ENCODE measurements around the gene PTTG1IP.

PTTG1IP gene

DNA sequence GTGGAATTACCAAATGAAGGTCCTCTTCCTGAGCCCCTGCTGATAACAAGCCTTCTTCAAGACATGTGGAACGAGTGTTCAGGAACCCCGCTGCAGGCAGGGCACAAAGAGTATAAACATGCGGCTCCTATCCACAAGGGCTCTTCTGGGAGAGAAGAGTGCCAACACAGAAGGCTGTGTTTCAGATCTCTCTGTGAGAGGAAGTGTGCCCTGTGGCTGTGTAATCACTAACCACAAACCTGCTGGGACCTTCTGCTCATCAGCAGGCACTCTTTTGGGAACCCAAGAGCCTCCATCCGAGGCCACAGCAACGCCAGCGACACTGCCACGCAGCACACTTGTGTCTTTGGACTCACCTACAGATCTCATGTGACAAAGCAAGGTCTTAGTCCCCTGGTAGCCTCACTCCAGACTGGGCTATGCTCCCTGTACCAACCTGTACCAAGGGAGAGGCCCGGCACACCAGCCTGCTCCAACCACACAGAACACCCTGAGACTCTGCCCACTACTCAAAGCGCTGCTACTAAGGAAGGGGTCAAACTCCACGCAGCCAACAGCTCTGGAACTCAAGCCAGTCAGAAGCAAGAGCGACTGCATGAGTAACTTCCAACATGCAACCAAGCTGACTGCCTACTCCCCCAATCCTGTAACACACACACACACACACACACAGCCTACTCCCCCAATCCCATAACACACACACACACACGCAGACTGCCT lies 7.8 kb downstream of the PTTG1IP start:
- DNase-seq (ENCODE audit: low read depth, low spot score): no peak

DNA sequence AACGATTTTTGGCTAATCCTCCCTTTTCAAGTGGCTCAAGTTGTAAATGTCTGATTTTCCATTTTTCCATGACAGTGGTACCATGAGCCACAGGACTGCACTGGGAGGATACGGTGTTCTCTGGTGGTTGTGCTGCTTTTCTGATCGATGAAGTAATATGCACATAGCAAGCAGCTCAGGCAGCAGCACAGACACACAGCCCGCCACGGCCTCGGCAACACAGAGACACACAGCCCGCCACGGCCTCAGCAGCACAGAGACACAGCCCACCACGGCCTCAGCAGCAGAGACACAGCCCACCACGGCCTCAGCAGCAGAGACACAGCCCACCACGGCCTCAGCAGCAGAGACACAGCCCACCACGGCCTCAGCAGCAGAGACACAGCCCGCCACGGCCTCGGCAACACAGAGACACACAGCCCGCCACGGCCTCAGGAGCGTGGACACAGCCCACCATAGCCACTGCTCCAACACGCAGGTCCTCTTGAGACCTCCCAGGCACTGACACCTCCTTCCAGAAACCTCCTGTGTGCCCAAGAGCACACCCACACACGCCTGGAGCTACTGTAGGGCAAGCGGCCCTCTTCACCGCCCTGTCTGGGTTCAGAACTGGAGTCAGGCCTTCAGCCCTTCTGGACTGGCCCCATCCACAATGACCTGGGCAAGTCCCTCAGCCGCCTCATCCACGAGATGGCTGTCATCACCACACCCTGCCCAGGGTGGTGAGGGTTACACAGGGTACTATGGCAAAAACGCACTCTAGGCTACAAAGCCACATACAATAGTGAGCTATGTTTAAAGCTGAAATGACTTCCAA lies 10.4 kb downstream of the PTTG1IP start:
- no peak for DNase-seq (ENCODE audit: low read depth, low spot score)

DNA sequence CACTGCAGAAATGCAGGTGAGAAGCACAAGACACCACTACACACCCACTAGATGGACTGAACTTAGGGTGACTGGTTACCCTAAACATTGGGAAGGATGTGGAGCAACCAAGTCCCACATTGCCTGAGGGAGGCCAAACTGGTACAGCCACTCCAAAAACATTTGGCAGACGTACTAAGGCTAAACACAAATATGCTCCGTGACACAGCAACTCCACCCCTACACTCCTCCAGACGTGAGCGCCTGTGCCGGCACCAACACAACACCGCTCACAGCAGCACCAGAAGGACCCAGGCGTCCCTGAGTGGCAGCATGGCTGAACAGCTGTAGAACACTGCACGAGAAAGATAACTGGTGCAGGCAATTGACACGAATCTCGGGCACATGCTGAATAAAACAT lies 14.7 kb downstream of the PTTG1IP start:
- DNase-seq (ENCODE audit: low read depth, low spot score): no peak

- no peak for DNase-seq (ENCODE audit: low read depth, low spot score)
These were observed 15.2 kb downstream of the PTTG1IP start for GRCh38 chr21:44858291-44858690.

GRCh38 chr21:44857127-44857892 lies 16.2 kb downstream of the PTTG1IP start:
- no peak for DNase-seq (ENCODE audit: low read depth, low spot score)

GRCh38 chr21:44856131-44856530 lies 17.4 kb downstream of the PTTG1IP start:
- DNase-seq (ENCODE audit: low read depth, low spot score): no peak

GRCh38 chr21:44855572-44855971 lies 17.9 kb downstream of the PTTG1IP start:
- DNase-seq (ENCODE audit: low read depth, low spot score): no peak

DNA sequence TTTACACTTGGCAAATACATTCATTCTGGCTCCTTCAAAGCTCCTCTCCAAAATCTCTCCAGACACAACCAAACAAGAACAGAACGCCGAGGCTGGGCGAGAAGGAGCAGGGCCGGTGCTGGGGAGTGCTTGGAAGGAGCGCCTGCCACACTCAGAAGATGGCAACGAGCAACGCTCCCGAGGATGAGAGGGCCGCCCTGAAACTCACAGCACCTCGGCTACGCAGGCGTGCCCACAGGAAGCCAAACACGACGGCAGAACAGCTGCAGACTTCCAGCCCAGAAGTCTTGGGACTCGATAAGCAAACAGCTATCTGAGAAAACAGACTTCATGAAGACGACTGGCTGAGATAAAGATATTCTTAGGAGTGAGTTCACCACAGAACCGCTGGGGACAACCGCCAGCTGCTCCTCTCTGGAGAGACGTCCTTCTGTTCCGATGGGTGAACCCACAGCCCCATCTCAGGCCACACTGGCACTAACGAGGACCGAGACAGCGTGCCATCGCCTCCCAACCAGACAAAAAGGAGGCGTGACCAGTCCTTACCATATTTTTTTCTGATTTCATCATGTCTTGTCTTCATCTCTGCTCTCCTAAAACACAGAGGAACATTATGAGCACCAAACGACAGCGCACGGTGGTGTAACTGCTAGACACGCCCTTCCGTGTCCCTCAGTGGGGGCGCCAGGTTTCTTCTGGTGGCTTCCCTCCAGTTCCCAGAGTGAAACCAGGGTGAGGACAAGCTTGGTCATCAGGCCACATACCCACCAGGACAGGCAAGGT lies 18.6 kb downstream of the PTTG1IP start:
- no peak for DNase-seq (ENCODE audit: low read depth, low spot score)

- DNase-seq (ENCODE audit: low read depth, low spot score): no peak
These were observed 19.2 kb downstream of the PTTG1IP start for GRCh38 chr21:44854391-44854663.

DNA sequence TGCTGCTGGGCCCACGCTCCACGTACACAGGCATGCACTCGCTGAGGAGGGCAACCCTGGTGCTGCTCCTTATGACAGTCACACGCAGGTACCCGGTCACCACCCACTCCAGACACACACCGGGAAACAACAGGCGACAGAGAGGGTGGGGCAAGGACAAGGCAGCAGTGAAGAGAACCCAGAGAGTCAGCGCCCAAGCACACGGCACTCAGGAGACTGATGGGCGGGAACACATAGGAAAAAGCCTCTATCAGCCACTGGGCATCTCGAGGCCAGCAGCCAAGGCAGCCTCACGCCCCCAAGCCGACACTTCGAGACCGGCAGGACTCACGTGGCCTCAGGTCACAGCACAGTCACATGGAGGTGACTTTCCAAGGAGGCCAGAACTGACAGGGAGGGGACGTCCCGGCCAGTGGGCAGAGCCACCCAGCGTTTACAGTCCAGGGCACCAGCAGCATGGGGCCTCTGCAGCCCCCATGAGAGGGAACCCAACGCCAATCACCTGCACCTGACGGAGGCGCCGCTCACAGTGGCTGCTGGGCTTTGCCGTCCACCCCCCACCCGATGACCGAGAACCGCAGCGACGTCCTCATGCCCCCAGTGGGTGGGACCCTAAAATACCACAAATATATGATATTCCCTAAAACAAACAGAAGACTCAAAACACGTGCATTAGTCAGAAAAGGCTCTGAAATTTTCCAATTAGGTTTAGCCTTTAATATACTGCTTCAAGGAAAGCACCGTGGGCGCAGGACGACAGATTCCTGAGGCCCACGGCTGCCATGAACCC lies 19.7 kb downstream of the PTTG1IP start:
- no peak for DNase-seq (ENCODE audit: low read depth, low spot score)

DNA sequence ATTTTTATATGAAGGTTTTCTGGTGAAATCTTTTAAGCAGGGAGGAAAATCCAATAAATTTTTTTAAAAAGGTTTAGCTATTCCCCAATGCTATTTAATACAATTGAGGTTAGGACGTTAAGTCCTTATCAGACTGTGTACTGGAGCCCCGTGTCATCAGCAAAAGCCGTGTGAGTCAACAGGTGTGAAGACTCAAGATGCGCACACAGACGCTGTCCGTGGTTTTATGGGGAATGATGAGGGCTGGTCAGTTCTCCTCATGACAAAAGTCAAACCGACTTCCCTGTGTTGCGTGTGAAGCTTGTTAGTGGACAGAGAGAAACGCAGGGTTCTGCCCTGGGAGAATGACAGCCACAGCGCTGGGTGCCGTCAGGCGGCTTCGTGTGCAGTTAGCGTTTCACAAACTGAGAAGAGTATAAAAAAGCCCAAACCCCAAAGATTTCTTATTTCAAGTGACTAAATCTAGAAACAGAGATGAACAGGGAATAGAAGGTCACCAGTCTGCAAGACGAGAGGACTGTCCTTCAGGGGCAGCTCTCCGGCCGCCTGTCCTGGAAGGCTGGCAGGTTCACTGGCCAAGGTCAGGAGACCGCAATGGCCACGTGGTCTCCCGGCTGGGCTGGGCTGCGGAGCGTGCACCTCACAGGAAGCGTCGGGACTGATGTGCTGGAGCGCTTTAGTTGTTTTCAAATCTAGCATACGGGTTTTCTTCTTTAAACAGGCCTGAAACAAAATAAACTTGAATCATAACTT lies 22.4 kb downstream of the PTTG1IP start:
- no peak for DNase-seq (ENCODE audit: low read depth, low spot score)

GRCh38 chr21:44850208-44850800 lies 23.2 kb downstream of the PTTG1IP start:
- DNase-seq (ENCODE audit: low read depth, low spot score): no peak

- DNase-seq (ENCODE audit: low read depth, low spot score): no peak
These were observed 23.8 kb downstream of the PTTG1IP start for GRCh38 chr21:44849616-44850130.

GRCh38 chr21:44848821-44849521 lies 24.5 kb downstream of the PTTG1IP start:
- DNase-seq (ENCODE audit: low read depth, low spot score): no peak

GRCh38 chr21:44847261-44848056 lies 26.0 kb downstream of the PTTG1IP start:
- DNase-seq (ENCODE audit: low read depth, low spot score): no peak

DNA sequence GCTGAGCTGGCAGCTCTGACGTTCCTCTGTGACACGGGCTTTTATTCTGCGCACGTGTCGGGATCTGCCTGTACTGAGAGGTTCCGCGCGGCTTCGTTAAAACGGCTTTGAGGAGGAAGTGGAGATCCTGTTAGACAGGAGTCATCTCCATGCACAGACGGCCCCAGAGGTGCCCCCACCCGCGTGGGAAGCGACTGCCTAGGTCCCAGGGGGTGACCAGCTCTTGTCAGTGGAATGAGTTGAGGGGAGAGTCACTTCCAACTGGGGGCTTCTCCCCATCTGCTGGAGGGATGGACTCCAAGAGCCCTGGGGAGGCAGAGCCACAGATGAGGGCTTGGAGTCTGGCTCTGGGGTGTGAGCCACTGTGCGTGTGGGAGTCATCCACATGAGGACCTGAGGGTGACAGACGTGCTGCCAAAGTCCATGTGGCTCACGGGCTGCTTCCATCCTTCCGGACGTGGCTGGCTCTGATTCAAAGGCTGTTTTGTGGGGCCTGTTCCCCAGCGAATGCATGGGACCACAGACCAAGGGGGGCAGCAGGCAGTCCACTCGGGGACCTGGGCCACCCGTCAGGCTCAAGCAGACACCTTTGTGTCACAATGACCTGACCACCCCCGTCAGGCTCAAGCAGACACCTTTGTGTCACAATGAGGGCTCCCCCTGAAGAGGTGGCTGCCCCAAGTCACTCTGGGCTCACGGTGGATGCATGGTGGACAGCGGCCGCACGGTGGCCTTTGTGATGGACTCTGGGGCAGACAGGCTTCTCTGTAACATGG lies 26.8 kb downstream of the PTTG1IP start:
- DNase-seq (ENCODE audit: low read depth, low spot score): no peak

GRCh38 chr21:44846224-44846484 lies 27.3 kb downstream of the PTTG1IP start:
- no peak for DNase-seq (ENCODE audit: low read depth, low spot score)

Measured in activated CD4-positive, CD25-positive, alpha-beta regulatory T cell treated with anti-CD3 and anti-CD28 coated beads, Interleukin-2, amount 50 U/mL, for 16 hours (primary cell).